WTC11 (cell line): ENCODE data around the gene PTPRG. TPM values are rescaled to one million over a fixed set of nuclear protein-coding genes. Genes with fewer than 3 reads are reported as not detected.

ENCODE experiments used
- ATAC-seq: fragments of 200-7000 bp; cut with Tn5 transposase; 2 replicates; pipeline ENCODE4 v1.10.0; 2021; ENCODE audit warnings: mild to moderate bottlenecking, moderate library complexity
- CTCF ChIA-PET: fragments of 300-600 bp; sonication (Branson Sonifier 250); formaldehyde crosslinking; loops from one replicate; lab custom pipeline; 2021; ENCODE audit warnings: antibody characterized with exemption; lab: Charles Lee
- POLR2A ChIA-PET: fragments of 350-600 bp; sonication (Branson Sonifier 250); formaldehyde crosslinking; loops from one replicate; lab custom pipeline; 2021; ENCODE audit warnings: antibody characterized with exemption; lab: Charles Lee
- DNase-seq: peaks from one replicate; pipeline ENCODE4 v3.0.0; 2021; ENCODE audit warnings: low spot score
- H3K27ac Mint-ChIP-seq: 2 replicates; pipeline ENCODE4 v1.8.0; 2021; ENCODE audit warnings: mixed read lengths
- H3K27me3 Mint-ChIP-seq: 2 replicates; pipeline ENCODE4 v1.8.0; 2021; ENCODE audit warnings: low read depth, mild to moderate bottlenecking, moderate library complexity, mixed read lengths
- H3K36me3 Mint-ChIP-seq: 2 replicates; pipeline ENCODE4 v1.8.0; 2021; ENCODE audit warnings: mixed read lengths
- H3K4me1 Mint-ChIP-seq: 2 replicates; pipeline ENCODE4 v1.8.0; 2022; ENCODE audit warnings: mixed read lengths
- H3K4me3 Mint-ChIP-seq: 2 replicates; pipeline ENCODE4 v1.8.0; 2021; ENCODE audit warnings: mild to moderate bottlenecking, moderate library complexity, mixed read lengths
- H3K9me3 Mint-ChIP-seq: 2 replicates; pipeline ENCODE4 v1.8.0; 2021; ENCODE audit warnings: mixed read lengths
- ATF3 ChIP-seq: sonication (generic); formaldehyde crosslinking; conservative IDR thresholded peaks from 2 replicates; pipeline ENCODE4 v1.8.1; 2022; ENCODE audit warnings: mild to moderate bottlenecking, missing genetic modification reagents
- CBFB ChIP-seq: sonication (generic); formaldehyde crosslinking; IDR thresholded peaks from 2 replicates; pipeline ENCODE4 v1.8.1; 2022; ENCODE audit warnings: mild to moderate bottlenecking, low read depth, missing genetic modification reagents
- CDX4 ChIP-seq: fragments of 250-450 bp; sonication (Bioruptor Pico); IDR thresholded peaks from 2 replicates; pipeline ENCODE4 v1.9.0; 2021; ENCODE audit warnings: moderate library complexity, mild to moderate bottlenecking, inconsistent platforms, borderline replicate concordance
- FOXJ3 ChIP-seq: sonication (generic); formaldehyde crosslinking; IDR thresholded peaks from 2 replicates; pipeline ENCODE4 v1.9.0; 2021; ENCODE audit warnings: missing genetic modification reagents, mild to moderate bottlenecking, borderline replicate concordance
- FOXP1 ChIP-seq: sonication (generic); formaldehyde crosslinking; IDR thresholded peaks from 2 replicates; pipeline ENCODE4 v1.8.0; 2022; ENCODE audit warnings: missing genetic modification reagents, mild to moderate bottlenecking, moderate library complexity, borderline replicate concordance
- IRF1 ChIP-seq: sonication (generic); formaldehyde crosslinking; IDR thresholded peaks from 2 replicates; pipeline ENCODE4 v1.8.0; 2023; ENCODE audit warnings: missing genetic modification reagents
- JUN ChIP-seq: sonication (generic); formaldehyde crosslinking; IDR thresholded peaks from 2 replicates; pipeline ENCODE4 v1.8.0; 2023; ENCODE audit warnings: mild to moderate bottlenecking, missing genetic modification reagents
- MXD4 ChIP-seq: fragments of 250-450 bp; sonication (Bioruptor Pico); IDR thresholded peaks from 2 replicates; pipeline ENCODE4 v1.8.0; 2021; ENCODE audit warnings: mild to moderate bottlenecking, moderate library complexity, borderline replicate concordance
- MYBL2 ChIP-seq: sonication (generic); formaldehyde crosslinking; IDR thresholded peaks from 2 replicates; pipeline ENCODE4 v1.8.1; 2023; ENCODE audit warnings: mild to moderate bottlenecking, moderate library complexity, missing genetic modification reagents
- NFE2L1 ChIP-seq: sonication (generic); formaldehyde crosslinking; IDR thresholded peaks from 2 replicates; pipeline ENCODE4 v1.8.1; 2023; ENCODE audit warnings: missing genetic modification reagents
- OVOL2 ChIP-seq: fragments of 250-450 bp; sonication (Bioruptor Pico); IDR thresholded peaks from 2 replicates; pipeline ENCODE4 v1.9.0; 2021; ENCODE audit warnings: mild to moderate bottlenecking, borderline replicate concordance
- RELA ChIP-seq: sonication (generic); formaldehyde crosslinking; IDR thresholded peaks from 2 replicates; pipeline ENCODE4 v1.8.1; 2022; ENCODE audit warnings: missing genetic modification reagents, mild to moderate bottlenecking, borderline replicate concordance
- STAT6 ChIP-seq: sonication (generic); formaldehyde crosslinking; conservative IDR thresholded peaks from 2 replicates; pipeline ENCODE4 v1.8.1; 2023; ENCODE audit warnings: mild to moderate bottlenecking, low read depth, missing genetic modification reagents, moderate library complexity
- TCF7 ChIP-seq: sonication (generic); formaldehyde crosslinking; IDR thresholded peaks from 2 replicates; pipeline ENCODE4 v1.8.0; 2022; ENCODE audit warnings: mild to moderate bottlenecking, low read depth, missing genetic modification reagents, moderate library complexity
- ZNF263 ChIP-seq: sonication (generic); formaldehyde crosslinking; IDR thresholded peaks from 2 replicates; pipeline ENCODE4 v1.8.1; 2022; ENCODE audit warnings: low read depth, mild to moderate bottlenecking, moderate library complexity, missing genetic modification reagents
- ZNF281 ChIP-seq: sonication (generic); formaldehyde crosslinking; IDR thresholded peaks from 2 replicates; pipeline ENCODE4 v1.8.0; 2023; ENCODE audit warnings: mild to moderate bottlenecking, missing genetic modification reagents
- ZNF317 ChIP-seq: sonication (generic); formaldehyde crosslinking; IDR thresholded peaks from 2 replicates; pipeline ENCODE4 v1.8.1; 2023; ENCODE audit warnings: low read depth, mild to moderate bottlenecking, moderate library complexity, missing genetic modification reagents, borderline replicate concordance
- ZNF671 ChIP-seq: fragments of 250-450 bp; sonication (Bioruptor Pico); IDR thresholded peaks from 2 replicates; pipeline ENCODE4 v1.8.0; 2021; ENCODE audit warnings: mild to moderate bottlenecking
- total RNA-seq: library from RNA; stranded (reverse); gene quantifications from 3 replicates; pipeline ENCODE4 v1.2.3, GENCODE V29; 2021
- TF ChIP-seq, protein P1 (sequence below): sonication (generic); formaldehyde crosslinking; IDR thresholded peaks from 2 replicates; pipeline ENCODE4 v1.8.0; 2022; ENCODE audit warnings: mild to moderate bottlenecking, missing genetic modification reagents
- TF ChIP-seq, protein P2 (sequence below): fragments of 250-450 bp; sonication (Bioruptor Pico); IDR thresholded peaks from 2 replicates; pipeline ENCODE4 v1.9.0; 2021; ENCODE audit warnings: mild to moderate bottlenecking, borderline replicate concordance

Gene PTPRG
- total RNA-seq, 1 experiment from 2014 or later: 106 TPM

GRCh38 chr3:61724801-61725200 lies 163.4 kb downstream of the PTPRG start:
- H3K4me3 Mint-ChIP-seq: no peak overlapping the region
- no peak for ATAC-seq
- peaks cover 78% of the 10 kb centered on the region for H3K4me1 Mint-ChIP-seq
- peaks cover 2% of the 10 kb centered on the region; the same call in 1 of the 2 replicates for H3K36me3 Mint-ChIP-seq
- ChIA-PET CTCF (no interaction called here), POLR2A (no interaction called here)
- peak overlapping the region; percentile 71 for H3K27ac Mint-ChIP-seq
- TF ChIP-seq NFE2L1 (CRISPR knock-in tag) (no peak), ZNF281 (no peak), ZNF263 (CRISPR knock-in tag) (no peak), JUN (CRISPR knock-in tag) (no peak), STAT6 (CRISPR knock-in tag) (no peak), FOXP1 (no peak), ATF3 (CRISPR knock-in tag) (no peak), CDX4 (CRISPR knock-in tag) (no peak), MYBL2 (CRISPR knock-in tag) (no peak), CBFB (CRISPR knock-in tag) (no peak), ZNF671 (CRISPR knock-in tag) (no peak), TCF7 (CRISPR knock-in tag) (no peak), IRF1 (CRISPR knock-in tag) (no peak), MXD4 (CRISPR knock-in tag) (no peak), ZNF317 (CRISPR knock-in tag) (no peak), RELA (CRISPR knock-in tag) (no peak), FOXJ3 (CRISPR knock-in tag) (no peak), OVOL2 (no peak)
- TF ChIP-seq, protein P1, sequence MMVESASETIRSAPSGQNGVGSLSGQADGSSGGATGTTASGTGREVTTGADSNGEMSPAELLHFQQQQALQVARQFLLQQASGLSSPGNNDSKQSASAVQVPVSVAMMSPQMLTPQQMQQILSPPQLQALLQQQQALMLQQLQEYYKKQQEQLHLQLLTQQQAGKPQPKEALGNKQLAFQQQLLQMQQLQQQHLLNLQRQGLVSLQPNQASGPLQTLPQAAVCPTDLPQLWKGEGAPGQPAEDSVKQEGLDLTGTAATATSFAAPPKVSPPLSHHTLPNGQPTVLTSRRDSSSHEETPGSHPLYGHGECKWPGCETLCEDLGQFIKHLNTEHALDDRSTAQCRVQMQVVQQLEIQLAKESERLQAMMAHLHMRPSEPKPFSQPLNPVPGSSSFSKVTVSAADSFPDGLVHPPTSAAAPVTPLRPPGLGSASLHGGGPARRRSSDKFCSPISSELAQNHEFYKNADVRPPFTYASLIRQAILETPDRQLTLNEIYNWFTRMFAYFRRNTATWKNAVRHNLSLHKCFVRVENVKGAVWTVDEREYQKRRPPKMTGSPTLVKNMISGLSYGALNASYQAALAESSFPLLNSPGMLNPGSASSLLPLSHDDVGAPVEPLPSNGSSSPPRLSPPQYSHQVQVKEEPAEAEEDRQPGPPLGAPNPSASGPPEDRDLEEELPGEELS: no peak
- TF ChIP-seq, protein P2, sequence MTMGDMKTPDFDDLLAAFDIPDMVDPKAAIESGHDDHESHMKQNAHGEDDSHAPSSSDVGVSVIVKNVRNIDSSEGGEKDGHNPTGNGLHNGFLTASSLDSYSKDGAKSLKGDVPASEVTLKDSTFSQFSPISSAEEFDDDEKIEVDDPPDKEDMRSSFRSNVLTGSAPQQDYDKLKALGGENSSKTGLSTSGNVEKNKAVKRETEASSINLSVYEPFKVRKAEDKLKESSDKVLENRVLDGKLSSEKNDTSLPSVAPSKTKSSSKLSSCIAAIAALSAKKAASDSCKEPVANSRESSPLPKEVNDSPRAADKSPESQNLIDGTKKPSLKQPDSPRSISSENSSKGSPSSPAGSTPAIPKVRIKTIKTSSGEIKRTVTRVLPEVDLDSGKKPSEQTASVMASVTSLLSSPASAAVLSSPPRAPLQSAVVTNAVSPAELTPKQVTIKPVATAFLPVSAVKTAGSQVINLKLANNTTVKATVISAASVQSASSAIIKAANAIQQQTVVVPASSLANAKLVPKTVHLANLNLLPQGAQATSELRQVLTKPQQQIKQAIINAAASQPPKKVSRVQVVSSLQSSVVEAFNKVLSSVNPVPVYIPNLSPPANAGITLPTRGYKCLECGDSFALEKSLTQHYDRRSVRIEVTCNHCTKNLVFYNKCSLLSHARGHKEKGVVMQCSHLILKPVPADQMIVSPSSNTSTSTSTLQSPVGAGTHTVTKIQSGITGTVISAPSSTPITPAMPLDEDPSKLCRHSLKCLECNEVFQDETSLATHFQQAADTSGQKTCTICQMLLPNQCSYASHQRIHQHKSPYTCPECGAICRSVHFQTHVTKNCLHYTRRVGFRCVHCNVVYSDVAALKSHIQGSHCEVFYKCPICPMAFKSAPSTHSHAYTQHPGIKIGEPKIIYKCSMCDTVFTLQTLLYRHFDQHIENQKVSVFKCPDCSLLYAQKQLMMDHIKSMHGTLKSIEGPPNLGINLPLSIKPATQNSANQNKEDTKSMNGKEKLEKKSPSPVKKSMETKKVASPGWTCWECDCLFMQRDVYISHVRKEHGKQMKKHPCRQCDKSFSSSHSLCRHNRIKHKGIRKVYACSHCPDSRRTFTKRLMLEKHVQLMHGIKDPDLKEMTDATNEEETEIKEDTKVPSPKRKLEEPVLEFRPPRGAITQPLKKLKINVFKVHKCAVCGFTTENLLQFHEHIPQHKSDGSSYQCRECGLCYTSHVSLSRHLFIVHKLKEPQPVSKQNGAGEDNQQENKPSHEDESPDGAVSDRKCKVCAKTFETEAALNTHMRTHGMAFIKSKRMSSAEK: no peak
- H3K27me3 Mint-ChIP-seq: no peaks in the 10 kb centered on the region
- no peaks in the 10 kb centered on the region for H3K9me3 Mint-ChIP-seq
- no peak for DNase-seq
